Skeletal muscle cell (primary cell): ENCODE results near the gene CACNA2D3.

Source experiments
- DNase-seq: peaks from one replicate; pipeline ENCODE4 v3.0.0-alpha.2; 2010; ENCODE audit warnings: low read depth
- H3K4me3 ChIP-seq: 2 replicates; pipeline ENCODE4 v1.5.1; 2011; ENCODE audit warnings: low read depth, mild to moderate bottlenecking, control low read depth, low read length, moderate library complexity

Gene CACNA2D3

DNA sequence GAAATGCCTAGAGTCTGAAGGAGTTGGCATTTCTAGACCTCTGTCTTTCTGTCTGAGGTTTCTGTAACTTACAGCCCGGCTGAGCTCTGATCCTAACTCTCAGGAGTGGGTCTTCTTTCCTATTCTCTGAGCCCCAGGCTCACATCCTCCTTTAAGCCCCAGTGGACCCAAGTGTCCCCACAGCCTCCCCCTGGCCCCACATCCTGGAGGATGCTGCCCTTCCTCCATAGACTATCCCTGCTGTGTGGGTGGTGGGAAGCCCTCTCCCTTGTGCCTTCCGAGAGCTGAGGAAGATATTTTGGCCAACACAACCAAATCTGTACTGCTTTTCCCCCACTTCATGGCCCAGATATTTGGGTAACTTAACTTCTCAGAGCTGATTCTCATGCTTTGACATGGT is 654.2 kb downstream of the CACNA2D3 start:
- DNase-seq = no peak
- no peak overlapping the region for H3K4me3 ChIP-seq

DNA sequence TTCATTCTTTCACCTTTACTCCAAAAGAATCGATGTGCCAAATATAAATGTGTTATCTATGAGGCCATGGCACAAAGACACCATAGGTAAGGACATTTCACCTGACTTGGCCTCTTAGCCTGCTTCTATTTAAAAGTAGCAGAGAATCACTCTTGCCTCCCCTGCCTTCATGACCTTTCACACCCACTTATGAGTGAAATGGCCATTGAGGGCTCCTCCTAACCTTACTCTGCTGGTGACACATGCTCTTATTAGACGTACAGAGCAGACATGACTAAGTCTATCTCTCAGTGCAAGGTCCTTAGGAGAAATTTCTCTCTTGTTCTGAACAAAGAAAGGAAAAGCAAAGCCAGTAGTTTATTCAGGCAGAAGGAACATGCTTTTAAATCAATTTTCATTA is 654.8 kb downstream of the CACNA2D3 start:
- no peak overlapping the region for H3K4me3 ChIP-seq
- DNase-seq = no peak

- no peak for DNase-seq
- no peak overlapping the region for H3K4me3 ChIP-seq
These were observed 658.0 kb downstream of the CACNA2D3 start for GRCh38 chr3:54780336-54780735.

- no peak overlapping the region for H3K4me3 ChIP-seq
- no peak for DNase-seq
These were observed 659.4 kb downstream of the CACNA2D3 start for GRCh38 chr3:54781728-54782127.

DNA sequence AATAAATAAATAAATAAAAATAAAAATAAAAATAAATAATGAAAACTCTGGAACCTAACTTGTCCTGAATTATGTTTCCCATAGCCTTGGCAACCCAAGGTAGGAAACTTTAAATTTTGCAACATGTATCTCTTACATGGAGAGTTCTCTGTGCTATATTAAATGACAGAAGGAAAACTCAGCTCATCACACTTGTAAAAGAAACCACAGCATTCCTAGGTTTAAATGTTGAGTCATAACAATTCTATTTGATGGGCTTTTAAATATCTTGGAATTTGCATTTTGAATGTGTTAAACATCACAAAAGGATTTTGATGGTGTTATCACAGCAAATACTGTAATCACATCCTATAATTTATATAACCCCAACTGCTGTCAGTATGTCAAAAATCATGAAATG is 661.3 kb downstream of the CACNA2D3 start:
- DNase-seq = no peak
- no peak overlapping the region for H3K4me3 ChIP-seq

GRCh38 chr3:54784021-54784420 is 661.7 kb downstream of the CACNA2D3 start:
- no peak overlapping the region for H3K4me3 ChIP-seq
- no peak for DNase-seq

- no peak for DNase-seq
- H3K4me3 ChIP-seq = no peak overlapping the region
These were observed 663.6 kb downstream of the CACNA2D3 start for GRCh38 chr3:54785976-54786375.

- no peak overlapping the region for H3K4me3 ChIP-seq
- no peak for DNase-seq
These were observed 667.7 kb downstream of the CACNA2D3 start for GRCh38 chr3:54790051-54790450.

DNA sequence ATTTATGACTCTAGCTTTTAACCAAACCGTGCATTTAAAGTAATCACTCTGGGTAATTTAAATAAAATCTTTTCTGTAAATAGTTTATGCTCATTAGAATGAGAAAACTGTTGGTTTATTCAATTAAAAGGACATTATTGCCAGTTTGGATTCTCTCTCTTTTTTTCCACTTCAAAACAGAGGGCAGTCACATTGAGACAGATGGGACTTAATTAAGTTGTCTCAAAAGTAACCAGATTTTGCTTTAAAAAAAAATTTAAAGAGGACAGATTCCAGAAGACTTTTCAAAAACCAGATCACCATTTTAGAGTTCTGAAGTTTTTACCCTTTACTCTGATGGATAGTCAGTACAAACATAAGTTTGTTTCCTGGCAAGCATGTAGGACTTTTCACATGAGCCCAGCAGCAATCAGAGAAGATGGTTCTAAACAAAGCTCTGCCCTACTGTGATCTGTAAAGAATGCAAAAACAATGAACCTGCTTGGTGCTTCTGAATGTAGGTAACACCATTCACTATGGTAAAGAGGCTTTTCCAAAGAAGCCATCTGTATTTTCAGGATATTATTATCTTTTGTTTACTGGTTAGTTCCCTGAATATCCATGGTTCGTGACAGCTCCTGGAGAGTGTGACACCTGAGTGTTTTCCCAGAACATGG is 669.3 kb downstream of the CACNA2D3 start:
- no peak for DNase-seq
- no peak overlapping the region for H3K4me3 ChIP-seq

GRCh38 chr3:54792584-54792983 is 670.2 kb downstream of the CACNA2D3 start:
- H3K4me3 ChIP-seq = no peak overlapping the region
- no peak for DNase-seq

GRCh38 chr3:54793171-54793570 is 670.8 kb downstream of the CACNA2D3 start:
- no peak overlapping the region for H3K4me3 ChIP-seq
- no peak for DNase-seq

GRCh38 chr3:54797111-54797510 is 674.8 kb downstream of the CACNA2D3 start:
- no peak for DNase-seq
- H3K4me3 ChIP-seq = no peak overlapping the region

GRCh38 chr3:54800478-54800877 is 678.1 kb downstream of the CACNA2D3 start:
- H3K4me3 ChIP-seq = no peak overlapping the region

GRCh38 chr3:54801977-54802376 is 679.6 kb downstream of the CACNA2D3 start:
- no peak overlapping the region for H3K4me3 ChIP-seq
- DNase-seq = no peak

More at GRCh38 chr3:54800478-54800877, 678.1 kb downstream of the CACNA2D3 start:
- no peak for DNase-seq

DNA sequence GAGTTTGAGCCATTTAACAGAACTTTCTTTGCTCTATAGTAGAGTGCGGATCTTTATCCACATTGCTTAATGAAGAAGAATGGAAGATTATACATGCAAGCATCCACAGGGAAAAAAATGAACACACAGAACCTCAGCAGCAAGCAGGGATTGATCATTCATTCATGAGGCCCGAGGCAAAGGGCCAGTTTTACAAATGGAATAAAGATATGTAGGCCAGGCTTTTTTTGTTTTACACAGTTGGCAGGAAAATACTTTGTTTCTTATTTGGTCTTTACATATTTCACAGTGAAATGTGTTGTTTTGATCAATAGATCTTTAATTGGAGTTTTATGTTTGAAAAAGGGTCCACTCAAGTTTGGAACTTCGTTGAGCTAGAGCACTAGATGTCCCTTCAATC is 688.0 kb downstream of the CACNA2D3 start:
- no peak overlapping the region for H3K4me3 ChIP-seq
- DNase-seq = no peak

DNA sequence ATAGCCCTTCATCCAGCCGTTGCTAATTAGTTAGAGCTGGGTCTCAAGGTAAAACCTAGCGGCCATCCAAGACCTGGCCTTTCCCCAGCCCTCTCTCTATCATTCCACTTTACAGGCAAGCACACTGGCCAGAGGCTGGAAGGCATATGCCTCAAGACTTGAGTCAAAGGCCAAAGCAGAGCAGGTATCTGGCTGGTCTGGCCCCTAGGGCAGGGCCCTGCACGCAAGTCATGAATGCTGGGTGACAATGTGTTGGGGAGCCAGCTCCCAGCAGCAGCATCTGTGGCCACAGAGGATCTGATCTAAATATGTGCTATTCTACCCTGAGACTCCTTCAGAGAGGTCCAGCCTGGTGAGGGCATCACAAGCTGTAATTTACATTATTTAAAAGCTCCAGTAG is 691.9 kb downstream of the CACNA2D3 start:
- DNase-seq = no peak
- no peak overlapping the region for H3K4me3 ChIP-seq

GRCh38 chr3:54817628-54818027 is 695.3 kb downstream of the CACNA2D3 start:
- no peak for DNase-seq
- no peak overlapping the region for H3K4me3 ChIP-seq

GRCh38 chr3:54818486-54818885 is 696.1 kb downstream of the CACNA2D3 start:
- no peak for DNase-seq
- no peak overlapping the region for H3K4me3 ChIP-seq

GRCh38 chr3:54818942-54819341 is 696.6 kb downstream of the CACNA2D3 start:
- DNase-seq = no peak
- H3K4me3 ChIP-seq = no peak overlapping the region

GRCh38 chr3:54819946-54820345 is 697.6 kb downstream of the CACNA2D3 start:
- DNase-seq = no peak

GRCh38 chr3:54822206-54822605 is 699.9 kb downstream of the CACNA2D3 start:
- no peak overlapping the region for H3K4me3 ChIP-seq
- DNase-seq = no peak

More at GRCh38 chr3:54819946-54820345, 697.6 kb downstream of the CACNA2D3 start:
- H3K4me3 ChIP-seq = no peak overlapping the region

- H3K4me3 ChIP-seq = no peak overlapping the region
- no peak for DNase-seq
These were observed 703.9 kb downstream of the CACNA2D3 start for GRCh38 chr3:54826251-54826691.
